ENCODE data around the gene ASB18. TPM values are rescaled to one million over a fixed set of nuclear protein-coding genes. Genes with fewer than 3 reads are reported as not detected.

The ASB18 gene
- total and polyA plus RNA-seq, 2 experiments from 2014 or later: not detected

DNA sequence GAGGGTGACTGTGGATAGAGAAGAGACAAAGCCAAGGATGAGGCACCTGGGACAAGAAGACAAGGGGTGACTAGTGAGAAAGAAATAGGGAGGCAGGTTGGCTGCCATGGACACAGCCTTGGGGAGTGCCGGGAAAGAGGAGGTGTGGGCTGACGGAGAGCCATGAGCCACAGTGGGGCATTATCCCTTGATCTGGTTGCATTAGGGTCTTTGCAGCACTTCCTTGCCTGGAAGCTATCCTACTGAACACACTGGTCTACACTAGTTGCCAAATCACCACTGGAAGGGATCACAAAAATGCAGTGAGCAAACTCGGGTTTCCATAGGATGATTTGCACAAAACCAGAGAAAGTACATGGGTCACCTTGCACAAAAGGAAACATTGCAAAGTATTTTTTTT is 27.7 kb upstream of the ASB18 start:
- Histone ChIP-seq H3K27ac (ENCODE audit: low read depth) (no peak overlapping the region), H2AFZ (no peak overlapping the region), H3K27me3 (ENCODE audit: insufficient read depth) (no peaks in the 10 kb centered on the region), H3K4me2 (no peak overlapping the region), H3K36me3 (ENCODE audit: insufficient read depth) (no peaks in the 10 kb centered on the region), H3K4me1 (ENCODE audit: insufficient read depth) (no peaks in the 10 kb centered on the region), H4K20me1 (replicated peaks; ENCODE audit: insufficient read depth) (no peaks in the 10 kb centered on the region), H3F3A (replicated peaks; ENCODE audit: low read depth) (no peaks in the 10 kb centered on the region), H3K79me2 (replicated peaks; ENCODE audit: insufficient read depth) (no peaks in the 10 kb centered on the region), H3K4me3 (no peak overlapping the region), H3K9me2 (ENCODE audit: insufficient read depth) (peaks cover 5% of the 10 kb centered on the region; the same call in 1 of the 2 replicates)
- peaks cover 9% of the 10 kb centered on the region for H3K27me3 Mint-ChIP-seq (ENCODE audit: insufficient read depth, low read depth, poor library complexity)
- ATAC-seq: no peak
- no peaks in the 10 kb centered on the region for H3K4me1 Mint-ChIP-seq
- no peak overlapping the region for H3K27ac Mint-ChIP-seq
- no peak for DNase-seq (ENCODE audit: low spot score)
- TF ChIP-seq ZNF331 (CRISPR knock-in tag; IDR thresholded peaks at IDR 0.05; ENCODE audit: low read depth) (no peak), POLR2AphosphoS5 (IDR thresholded peaks at IDR 0.05; ENCODE audit: low read depth) (no peak), ZNF114 (CRISPR knock-in tag; IDR thresholded peaks at IDR 0.05) (no peak), STAT1 (IDR thresholded peaks at IDR 0.05; ENCODE audit: unreplicated experiment) (no peak), JUNB (IDR thresholded peaks at IDR 0.05; ENCODE audit: unreplicated experiment) (no peak), CREB1 (CRISPR knock-in tag; IDR thresholded peaks at IDR 0.05; ENCODE audit: low read depth) (no peak), EZH2 (IDR thresholded peaks at IDR 0.05; ENCODE audit: low read depth, unreplicated experiment) (no peak), EZH2phosphoT487 (IDR thresholded peaks at IDR 0.05; ENCODE audit: unreplicated experiment) (no peak), NANOG (IDR thresholded peaks at IDR 0.05; ENCODE audit: borderline replicate concordance) (no peak)
- TF ChIP-seq, protein P1, sequence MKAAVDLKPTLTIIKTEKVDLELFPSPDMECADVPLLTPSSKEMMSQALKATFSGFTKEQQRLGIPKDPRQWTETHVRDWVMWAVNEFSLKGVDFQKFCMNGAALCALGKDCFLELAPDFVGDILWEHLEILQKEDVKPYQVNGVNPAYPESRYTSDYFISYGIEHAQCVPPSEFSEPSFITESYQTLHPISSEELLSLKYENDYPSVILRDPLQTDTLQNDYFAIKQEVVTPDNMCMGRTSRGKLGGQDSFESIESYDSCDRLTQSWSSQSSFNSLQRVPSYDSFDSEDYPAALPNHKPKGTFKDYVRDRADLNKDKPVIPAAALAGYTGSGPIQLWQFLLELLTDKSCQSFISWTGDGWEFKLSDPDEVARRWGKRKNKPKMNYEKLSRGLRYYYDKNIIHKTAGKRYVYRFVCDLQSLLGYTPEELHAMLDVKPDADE (IDR thresholded peaks at IDR 0.05): no peak
- TF ChIP-seq, protein P2, sequence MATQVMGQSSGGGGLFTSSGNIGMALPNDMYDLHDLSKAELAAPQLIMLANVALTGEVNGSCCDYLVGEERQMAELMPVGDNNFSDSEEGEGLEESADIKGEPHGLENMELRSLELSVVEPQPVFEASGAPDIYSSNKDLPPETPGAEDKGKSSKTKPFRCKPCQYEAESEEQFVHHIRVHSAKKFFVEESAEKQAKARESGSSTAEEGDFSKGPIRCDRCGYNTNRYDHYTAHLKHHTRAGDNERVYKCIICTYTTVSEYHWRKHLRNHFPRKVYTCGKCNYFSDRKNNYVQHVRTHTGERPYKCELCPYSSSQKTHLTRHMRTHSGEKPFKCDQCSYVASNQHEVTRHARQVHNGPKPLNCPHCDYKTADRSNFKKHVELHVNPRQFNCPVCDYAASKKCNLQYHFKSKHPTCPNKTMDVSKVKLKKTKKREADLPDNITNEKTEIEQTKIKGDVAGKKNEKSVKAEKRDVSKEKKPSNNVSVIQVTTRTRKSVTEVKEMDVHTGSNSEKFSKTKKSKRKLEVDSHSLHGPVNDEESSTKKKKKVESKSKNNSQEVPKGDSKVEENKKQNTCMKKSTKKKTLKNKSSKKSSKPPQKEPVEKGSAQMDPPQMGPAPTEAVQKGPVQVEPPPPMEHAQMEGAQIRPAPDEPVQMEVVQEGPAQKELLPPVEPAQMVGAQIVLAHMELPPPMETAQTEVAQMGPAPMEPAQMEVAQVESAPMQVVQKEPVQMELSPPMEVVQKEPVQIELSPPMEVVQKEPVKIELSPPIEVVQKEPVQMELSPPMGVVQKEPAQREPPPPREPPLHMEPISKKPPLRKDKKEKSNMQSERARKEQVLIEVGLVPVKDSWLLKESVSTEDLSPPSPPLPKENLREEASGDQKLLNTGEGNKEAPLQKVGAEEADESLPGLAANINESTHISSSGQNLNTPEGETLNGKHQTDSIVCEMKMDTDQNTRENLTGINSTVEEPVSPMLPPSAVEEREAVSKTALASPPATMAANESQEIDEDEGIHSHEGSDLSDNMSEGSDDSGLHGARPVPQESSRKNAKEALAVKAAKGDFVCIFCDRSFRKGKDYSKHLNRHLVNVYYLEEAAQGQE (IDR thresholded peaks at IDR 0.05; ENCODE audit: unreplicated experiment): no peak
- TF ChIP-seq, protein P3, sequence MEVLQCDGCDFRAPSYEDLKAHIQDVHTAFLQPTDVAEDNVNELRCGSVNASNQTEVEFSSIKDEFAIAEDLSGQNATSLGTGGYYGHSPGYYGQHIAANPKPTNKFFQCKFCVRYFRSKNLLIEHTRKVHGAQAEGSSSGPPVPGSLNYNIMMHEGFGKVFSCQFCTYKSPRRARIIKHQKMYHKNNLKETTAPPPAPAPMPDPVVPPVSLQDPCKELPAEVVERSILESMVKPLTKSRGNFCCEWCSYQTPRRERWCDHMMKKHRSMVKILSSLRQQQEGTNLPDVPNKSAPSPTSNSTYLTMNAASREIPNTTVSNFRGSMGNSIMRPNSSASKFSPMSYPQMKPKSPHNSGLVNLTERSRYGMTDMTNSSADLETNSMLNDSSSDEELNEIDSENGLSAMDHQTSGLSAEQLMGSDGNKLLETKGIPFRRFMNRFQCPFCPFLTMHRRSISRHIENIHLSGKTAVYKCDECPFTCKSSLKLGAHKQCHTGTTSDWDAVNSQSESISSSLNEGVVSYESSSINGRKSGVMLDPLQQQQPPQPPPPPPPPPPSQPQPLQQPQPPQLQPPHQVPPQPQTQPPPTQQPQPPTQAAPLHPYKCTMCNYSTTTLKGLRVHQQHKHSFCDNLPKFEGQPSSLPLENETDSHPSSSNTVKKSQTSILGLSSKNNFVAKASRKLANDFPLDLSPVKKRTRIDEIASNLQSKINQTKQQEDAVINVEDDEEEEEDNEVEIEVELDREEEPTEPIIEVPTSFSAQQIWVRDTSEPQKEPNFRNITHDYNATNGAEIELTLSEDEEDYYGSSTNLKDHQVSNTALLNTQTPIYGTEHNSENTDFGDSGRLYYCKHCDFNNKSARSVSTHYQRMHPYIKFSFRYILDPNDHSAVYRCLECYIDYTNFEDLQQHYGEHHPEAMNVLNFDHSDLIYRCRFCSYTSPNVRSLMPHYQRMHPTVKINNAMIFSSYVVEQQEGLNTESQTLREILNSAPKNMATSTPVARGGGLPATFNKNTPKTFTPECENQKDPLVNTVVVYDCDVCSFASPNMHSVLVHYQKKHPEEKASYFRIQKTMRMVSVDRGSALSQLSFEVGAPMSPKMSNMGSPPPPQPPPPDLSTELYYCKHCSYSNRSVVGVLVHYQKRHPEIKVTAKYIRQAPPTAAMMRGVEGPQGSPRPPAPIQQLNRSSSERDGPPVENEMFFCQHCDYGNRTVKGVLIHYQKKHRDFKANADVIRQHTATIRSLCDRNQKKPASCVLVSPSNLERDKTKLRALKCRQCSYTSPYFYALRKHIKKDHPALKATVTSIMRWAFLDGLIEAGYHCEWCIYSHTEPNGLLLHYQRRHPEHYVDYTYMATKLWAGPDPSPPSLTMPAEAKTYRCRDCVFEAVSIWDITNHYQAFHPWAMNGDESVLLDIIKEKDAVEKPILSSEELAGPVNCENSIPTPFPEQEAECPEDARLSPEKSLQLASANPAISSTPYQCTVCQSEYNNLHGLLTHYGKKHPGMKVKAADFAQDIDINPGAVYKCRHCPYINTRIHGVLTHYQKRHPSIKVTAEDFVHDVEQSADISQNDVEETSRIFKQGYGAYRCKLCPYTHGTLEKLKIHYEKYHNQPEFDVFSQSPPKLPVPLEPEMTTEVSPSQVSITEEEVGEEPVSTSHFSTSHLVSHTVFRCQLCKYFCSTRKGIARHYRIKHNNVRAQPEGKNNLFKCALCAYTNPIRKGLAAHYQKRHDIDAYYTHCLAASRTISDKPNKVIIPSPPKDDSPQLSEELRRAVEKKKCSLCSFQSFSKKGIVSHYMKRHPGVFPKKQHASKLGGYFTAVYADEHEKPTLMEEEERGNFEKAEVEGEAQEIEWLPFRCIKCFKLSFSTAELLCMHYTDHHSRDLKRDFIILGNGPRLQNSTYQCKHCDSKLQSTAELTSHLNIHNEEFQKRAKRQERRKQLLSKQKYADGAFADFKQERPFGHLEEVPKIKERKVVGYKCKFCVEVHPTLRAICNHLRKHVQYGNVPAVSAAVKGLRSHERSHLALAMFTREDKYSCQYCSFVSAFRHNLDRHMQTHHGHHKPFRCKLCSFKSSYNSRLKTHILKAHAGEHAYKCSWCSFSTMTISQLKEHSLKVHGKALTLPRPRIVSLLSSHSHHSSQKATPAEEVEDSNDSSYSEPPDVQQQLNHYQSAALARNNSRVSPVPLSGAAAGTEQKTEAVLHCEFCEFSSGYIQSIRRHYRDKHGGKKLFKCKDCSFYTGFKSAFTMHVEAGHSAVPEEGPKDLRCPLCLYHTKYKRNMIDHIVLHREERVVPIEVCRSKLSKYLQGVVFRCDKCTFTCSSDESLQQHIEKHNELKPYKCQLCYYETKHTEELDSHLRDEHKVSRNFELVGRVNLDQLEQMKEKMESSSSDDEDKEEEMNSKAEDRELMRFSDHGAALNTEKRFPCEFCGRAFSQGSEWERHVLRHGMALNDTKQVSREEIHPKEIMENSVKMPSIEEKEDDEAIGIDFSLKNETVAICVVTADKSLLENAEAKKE (CRISPR knock-in tag; IDR thresholded peaks at IDR 0.05): no peak
- TF ChIP-seq, protein P4, sequence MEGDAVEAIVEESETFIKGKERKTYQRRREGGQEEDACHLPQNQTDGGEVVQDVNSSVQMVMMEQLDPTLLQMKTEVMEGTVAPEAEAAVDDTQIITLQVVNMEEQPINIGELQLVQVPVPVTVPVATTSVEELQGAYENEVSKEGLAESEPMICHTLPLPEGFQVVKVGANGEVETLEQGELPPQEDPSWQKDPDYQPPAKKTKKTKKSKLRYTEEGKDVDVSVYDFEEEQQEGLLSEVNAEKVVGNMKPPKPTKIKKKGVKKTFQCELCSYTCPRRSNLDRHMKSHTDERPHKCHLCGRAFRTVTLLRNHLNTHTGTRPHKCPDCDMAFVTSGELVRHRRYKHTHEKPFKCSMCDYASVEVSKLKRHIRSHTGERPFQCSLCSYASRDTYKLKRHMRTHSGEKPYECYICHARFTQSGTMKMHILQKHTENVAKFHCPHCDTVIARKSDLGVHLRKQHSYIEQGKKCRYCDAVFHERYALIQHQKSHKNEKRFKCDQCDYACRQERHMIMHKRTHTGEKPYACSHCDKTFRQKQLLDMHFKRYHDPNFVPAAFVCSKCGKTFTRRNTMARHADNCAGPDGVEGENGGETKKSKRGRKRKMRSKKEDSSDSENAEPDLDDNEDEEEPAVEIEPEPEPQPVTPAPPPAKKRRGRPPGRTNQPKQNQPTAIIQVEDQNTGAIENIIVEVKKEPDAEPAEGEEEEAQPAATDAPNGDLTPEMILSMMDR (conservative IDR thresholded peaks at IDR 0.05; ENCODE audit: low read depth in 2 of 2): no peak
- no peaks in the 10 kb centered on the region for H3K36me3 Mint-ChIP-seq (ENCODE audit: low read depth)
- H3K9me3 Mint-ChIP-seq: no peaks in the 10 kb centered on the region
- H3K4me3 Mint-ChIP-seq: no peak overlapping the region

Measured in GM23338 (cell line).